Mucosa of descending colon (tissue), 3 donors: ENCODE data around the gene KIF26A. TPM values are rescaled to one million over a fixed set of nuclear protein-coding genes. Genes with fewer than 3 reads are reported as not detected.

Experiments used
- ATAC-seq: fragments of 200-7000 bp; cut with Tn5 transposase; one replicate; pipeline ENCODE4 v1.9.1; 2020; ENCODE audit warnings: mild to moderate bottlenecking, moderate library complexity
- DNase-seq, 3 donors: peaks; one replicate each; pipeline ENCODE4 v3.0.0-alpha.2; 2020
- H3K36me3 ChIP-seq: fragments of 200-600 bp; one replicate; pipeline ENCODE4 v1.8.0; 2021; ENCODE audit warnings: low read depth, mild to moderate bottlenecking
- H3K4me1 ChIP-seq: fragments of 200-600 bp; one replicate; pipeline ENCODE4 v1.8.0; 2021; ENCODE audit warnings: low read depth, mild to moderate bottlenecking
- H3K4me3 ChIP-seq: fragments of 200-600 bp; one replicate; pipeline ENCODE4 v1.8.0; 2021; ENCODE audit warnings: mild to moderate bottlenecking
- H3K9me3 ChIP-seq: fragments of 200-600 bp; one replicate; pipeline ENCODE4 v1.8.0; 2021; ENCODE audit warnings: mild to moderate bottlenecking
- CTCF ChIP-seq: fragments of 200-600 bp; IDR thresholded peaks from one replicate; pipeline ENCODE4 v1.8.0; 2022; ENCODE audit warnings: antibody characterized with exemption, mild to moderate bottlenecking
- intact Hi-C, 2 donors: fragments of 100-400 bp; cut with DNase I in 1 of 2; cut with micrococcal nuclease in 1 of 2; formaldehyde crosslinking; loops; one replicate each; pipeline versions ENCODE4 v1.11.0 to v1.11.1; 2022; cut with DNase I, micrococcal nuclease
- total RNA-seq, 3 donors: library from RNA; stranded (reverse); fragmentation: NEBNext Ultra II Directional in 2 of 3; extraction: Animal tissue kit (Norgen Biotek cat#: 25700) in 2 of 3; gene quantifications; one replicate each; pipeline versions ENCODE4 v1.2.1 to v1.2.4, GENCODE V29; 2021 to 2023
- donor health status: DM: no; HTN: no; CAD: no; lungs with moderate emphysema.
- donor health status: DM: no; HTN: no; CAD: no.
- donor health status: DM: no; HTN: yes; CAD: no.

The KIF26A gene
- total RNA-seq, 3 donors from 2014 or later: 3.8 to 7.7 (median 6.5) TPM

GRCh38 chr14:104129556-104129955 is 8.8 kb upstream of the KIF26A start:
- DNase-seq (no peak), ATAC-seq (no peak)
- Histone ChIP-seq H3K4me1 (no peaks in the 10 kb centered on the region), H3K36me3 (no peaks in the 10 kb centered on the region), H3K4me3 (no peak overlapping the region), H3K9me3 (peaks cover 8% of the 10 kb centered on the region)
- intact Hi-C loops: no loop called here
- no peak for TF ChIP-seq CTCF

- intact Hi-C loops: loop anchor here (5.0 to 10.0 kb wide), 3 partner anchors 54 to 514 kb away; no protein-coding TSS in a partner anchor
- ATAC-seq: peak; percentile 85
- TF ChIP-seq CTCF: peak; percentile 62
- Histone ChIP-seq H3K4me3 (no peak overlapping the region), H3K9me3 (peaks cover 8% of the 10 kb centered on the region), H3K4me1 (peaks cover 10% of the 10 kb centered on the region), H3K36me3 (no peaks in the 10 kb centered on the region)
- peak; percentile 48 to 76 (median 74) for DNase-seq
Measured at GRCh38 chr14:104130974-104131651, 7.3 kb upstream of the KIF26A start.

GRCh38 chr14:104131968-104132732 is 6.2 kb upstream of the KIF26A start:
- ATAC-seq (no peak), DNase-seq (peak in 1 of 3 donors; percentile 13)
- Histone ChIP-seq H3K9me3 (peaks cover 8% of the 10 kb centered on the region), H3K4me1 (peaks cover 19% of the 10 kb centered on the region), H3K4me3 (no peak overlapping the region), H3K36me3 (no peaks in the 10 kb centered on the region)
- intact Hi-C loops: loop anchor here (5.0 to 10.0 kb wide), 3 partner anchors 55 to 513 kb away; no protein-coding TSS in a partner anchor
- no peak for TF ChIP-seq CTCF

- TF ChIP-seq CTCF: no peak
- Histone ChIP-seq H3K4me1 (peaks cover 27% of the 10 kb centered on the region), H3K9me3 (peaks cover 8% of the 10 kb centered on the region), H3K4me3 (no peak overlapping the region), H3K36me3 (no peaks in the 10 kb centered on the region)
- intact Hi-C loops: loop anchor here (5.0 to 10.0 kb wide), 3 partner anchors 56 to 512 kb away; no protein-coding TSS in a partner anchor
- no peak for ATAC-seq
- DNase-seq: peak in 2 of 3 donors; percentile 17 to 22
Measured at GRCh38 chr14:104132981-104133380, 5.4 kb upstream of the KIF26A start.

- Histone ChIP-seq H3K9me3 (peaks cover 8% of the 10 kb centered on the region), H3K4me1 (peaks cover 31% of the 10 kb centered on the region), H3K36me3 (no peaks in the 10 kb centered on the region), H3K4me3 (no peak overlapping the region)
- ATAC-seq (no peak), DNase-seq (peak in 2 of 3 donors; percentile 10 to 29)
- intact Hi-C loops: loop anchor here (5.0 to 10.0 kb wide), 3 partner anchors 56 to 511 kb away; no protein-coding TSS in a partner anchor
- no peak for TF ChIP-seq CTCF
Measured at GRCh38 chr14:104133496-104133895, 4.9 kb upstream of the KIF26A start.
